Endothelial cell of umbilical vein (primary cell): ENCODE measurements around the gene OAS2. TPM values are rescaled to one million over a fixed set of nuclear protein-coding genes. Genes with fewer than 3 reads are reported as not detected.

ENCODE experiments used
- BruUV-seq: library from RNA; stranded (reverse); fragments of 400-500 nt; replicated peaks from 2 replicates; lab custom pipeline; 2021; lab: Mats Ljungman, UMichigan
- CTCF ChIA-PET: fragments of 300-600, 350-600 bp; sonication (Branson Sonifier 250); formaldehyde crosslinking; loops from one replicate; lab custom pipeline; 2021; ENCODE audit warnings: antibody characterized with exemption, inconsistent platforms; lab: Charles Lee
- POLR2A ChIA-PET: fragments of 300-600, 350-600 bp; sonication (Branson Sonifier 250); formaldehyde crosslinking; loops from one replicate; lab custom pipeline; 2021; ENCODE audit warnings: antibody characterized with exemption, inconsistent platforms; lab: Charles Lee
- DNase-seq: peaks from one replicate; pipeline ENCODE4 v3.0.0-alpha.2; 2011; ENCODE audit warnings: low read depth, low spot score
- FAIRE-seq: peaks from 2 replicates; lab custom pipeline; 2011; peaks lifted over from hg19 to GRCh38; lab: Jason Lieb, UNC
- H2AFZ ChIP-seq: 2 replicates; pipeline ENCODE4 v1.6.0; 2012; ENCODE audit warnings: low read depth, low read length, control low read depth, inconsistent platforms
- H3K27ac ChIP-seq: 2 replicates; pipeline ENCODE4 v1.5.1; 2011; ENCODE audit warnings: low read depth, mild to moderate bottlenecking, control low read depth, low read length, moderate library complexity; ENCODE audit not compliant: insufficient read depth
- H3K27me3 ChIP-seq, 2 experiments: 2 replicates each; pipeline versions ENCODE4 v1.6.0 to v1.6.1; 2011; ENCODE audit warnings: low read length in 2 of 2, mixed read lengths in 1 of 2; ENCODE audit not compliant: control insufficient read depth in 2 of 2, insufficient read depth in 2 of 2
- H3K36me3 ChIP-seq, 2 experiments: 2 replicates in 1 of 2; 3 replicates in 1 of 2; pipeline ENCODE4 v1.5.1; 2011; ENCODE audit warnings: low read length in 2 of 2, mild to moderate bottlenecking in 1 of 2, moderate library complexity in 1 of 2; ENCODE audit not compliant: control insufficient read depth in 2 of 2, insufficient read depth in 2 of 2; ENCODE audit errors: extremely low read depth in 1 of 2
- H3K4me1 ChIP-seq: 3 replicates; pipeline ENCODE4 v1.5.1; 2011; ENCODE audit warnings: mild to moderate bottlenecking, low read length; ENCODE audit not compliant: control insufficient read depth, insufficient read depth; ENCODE audit errors: extremely low read depth
- H3K4me2 ChIP-seq: 2 replicates; pipeline ENCODE4 v1.6.1; 2011; ENCODE audit warnings: low read length, control low read depth, mixed read lengths; ENCODE audit not compliant: insufficient read depth
- H3K4me3 ChIP-seq, 3 experiments: fragments of 200-600 bp in 1 of 3; sonication (generic), shearing (Covaris generic) in 1 of 3; replicated peaks in 1 of 3; 2 replicates each; pipeline ENCODE4 v1.5.1; 2011 to 2016; ENCODE audit warnings: control low read depth in 3 of 3, low read length in 3 of 3, mild to moderate bottlenecking in 2 of 3, inconsistent platforms in 1 of 3, low read depth in 1 of 3, moderate library complexity in 1 of 3; ENCODE audit not compliant: insufficient read depth in 1 of 3
- H3K79me2 ChIP-seq: 2 replicates; pipeline ENCODE4 v1.6.0; 2012; ENCODE audit warnings: low read length, inconsistent platforms; ENCODE audit not compliant: control insufficient read depth, insufficient read depth
- H3K9ac ChIP-seq: replicated peaks from 2 replicates; pipeline ENCODE3; 2011; ENCODE audit warnings: low read length, control low read depth; ENCODE audit not compliant: insufficient read depth; ENCODE audit errors: extremely low read depth
- H3K9me1 ChIP-seq: replicated peaks from 3 replicates; pipeline ENCODE4 v1.6.0; 2011; ENCODE audit warnings: mild to moderate bottlenecking, low read length; ENCODE audit not compliant: control insufficient read depth, insufficient read depth; ENCODE audit errors: extremely low read depth
- H3K9me3 ChIP-seq: replicated peaks from 2 replicates; pipeline ENCODE4 v1.5.1; 2012; ENCODE audit warnings: low read length, inconsistent platforms; ENCODE audit not compliant: control insufficient read depth, insufficient read depth
- H4K20me1 ChIP-seq: replicated peaks from 2 replicates; pipeline ENCODE3; 2011; ENCODE audit warnings: mild to moderate bottlenecking, low read length; ENCODE audit not compliant: control insufficient read depth, insufficient read depth; ENCODE audit errors: extremely low read depth
- EZH2 ChIP-seq: IDR thresholded peaks from 2 replicates; pipeline ENCODE4 v1.6.1; 2012; ENCODE audit warnings: borderline replicate concordance, low read depth, mild to moderate bottlenecking, moderate library complexity, low read length, inconsistent platforms; ENCODE audit not compliant: severe bottlenecking
- FOS ChIP-seq: IDR thresholded peaks from 2 replicates; pipeline ENCODE4 v1.6.1; 2011; ENCODE audit warnings: mild to moderate bottlenecking, low read length, moderate library complexity, borderline replicate concordance; ENCODE audit not compliant: insufficient read depth
- GATA2 ChIP-seq: IDR thresholded peaks from 2 replicates; pipeline ENCODE4 v1.7.0; 2011; ENCODE audit warnings: low read depth, mild to moderate bottlenecking, moderate library complexity, mixed read lengths, low read length; ENCODE audit not compliant: insufficient read length, insufficient read depth
- JUN ChIP-seq: IDR thresholded peaks from 2 replicates; pipeline ENCODE4 v1.6.1; 2011; ENCODE audit warnings: borderline replicate concordance, low read depth; ENCODE audit not compliant: insufficient read length, insufficient read depth
- MAX ChIP-seq: IDR thresholded peaks from 2 replicates; pipeline ENCODE4 v1.6.1; 2011; ENCODE audit not compliant: insufficient read depth, insufficient read length
- MYC ChIP-seq: IDR thresholded peaks from one replicate; pipeline ENCODE4 v1.6.1; 2011; ENCODE audit warnings: mild to moderate bottlenecking, low read depth, low read length
- POLR2A ChIP-seq: IDR thresholded peaks from 2 replicates; pipeline ENCODE4 v1.6.1; 2012; ENCODE audit warnings: low read depth, mild to moderate bottlenecking, control low read depth, low read length
- POLR2AphosphoS5 ChIP-seq: IDR thresholded peaks from 2 replicates; pipeline ENCODE4 v1.6.1; 2012; ENCODE audit warnings: low read depth, mild to moderate bottlenecking, control low read depth, low read length, moderate library complexity; ENCODE audit not compliant: insufficient read depth
- dilution Hi-C: fragments of 300-500 bp; cut with MboI; formaldehyde crosslinking; loops from one replicate; pipeline ENCODE4 v1.15.0; 2019; ENCODE audit warnings: low sequenced_read_pairs; ENCODE audit not compliant: extremely low pct_ligation_motif_present
- intact Hi-C: fragments of 100-400 bp; cut with micrococcal nuclease; formaldehyde crosslinking; loops from one replicate; pipeline ENCODE4 v1.10.0; 2022
- polyA plus RNA-seq, 4 experiments: library from polyadenylated mRNA; depleted of rRNA in 3 of 4; stranded (reverse) in 3 of 4; unstranded in 1 of 4; fragments of >200 nt; gene quantifications; 2 replicates each; pipeline versions ENCODE4 v1.2.1 to v1.2.3, GENCODE V29; 2011 to 2012; ENCODE audit warnings: missing spikeins in 1 of 4
- total RNA-seq: library from RNA; stranded (reverse); gene quantifications from 2 replicates; pipeline ENCODE4 v1.2.3, GENCODE V29; 2021
- TF ChIP-seq, protein P1 (sequence below), 2 donors: IDR thresholded peaks; 1 replicate in 1 of 2; 2 replicates in 1 of 2; pipeline ENCODE4 v1.5.1; 2011; ENCODE audit warnings: low read length in 2 of 2, mild to moderate bottlenecking in 2 of 2, moderate library complexity in 2 of 2, control low read depth in 1 of 2, inconsistent platforms in 1 of 2, low read depth in 1 of 2; ENCODE audit not compliant: insufficient read depth in 1 of 2; ENCODE audit errors: extremely low read depth in 1 of 2

The OAS2 gene
- total and polyA plus RNA-seq, 2 donors (not counting 3 experiments of a cell fraction or from before 2014, with no cell fraction given), result 1.3 to 3.1 TPM

- Histone ChIP-seq H3K4me2 (no peak overlapping the region), H3K9me1 (no peaks in the 10 kb centered on the region), H3K4me1 (peaks cover 16% of the 10 kb centered on the region), H3K4me3 (no peak overlapping the region), H3K36me3 (no peaks in the 10 kb centered on the region), H3K79me2 (no peaks in the 10 kb centered on the region), H4K20me1 (no peaks in the 10 kb centered on the region), H2AFZ (no peak overlapping the region), H3K27me3 (no peaks in the 10 kb centered on the region), H3K9ac (no peak overlapping the region), H3K9me3 (no peaks in the 10 kb centered on the region), H3K27ac (no peak overlapping the region)
- CTCF ChIA-PET, result interaction anchor here (0.8 to 3.0 kb wide), 2 partner anchors 19 to 24 kb away, joined by 3 to 16 read pairs; no protein-coding TSS in a partner anchor
- intact Hi-C loops (no loop called here), dilution Hi-C loops (no loop called here)
- DNase-seq, result no peak
- POLR2A ChIA-PET, result no interaction called here
- no peak for FAIRE-seq
- TF ChIP-seq POLR2A (no peak), EZH2 (no peak), FOS (no peak), POLR2AphosphoS5 (no peak), JUN (no peak), GATA2 (no peak), MAX (no peak), MYC (no peak)
- TF ChIP-seq, protein P1, sequence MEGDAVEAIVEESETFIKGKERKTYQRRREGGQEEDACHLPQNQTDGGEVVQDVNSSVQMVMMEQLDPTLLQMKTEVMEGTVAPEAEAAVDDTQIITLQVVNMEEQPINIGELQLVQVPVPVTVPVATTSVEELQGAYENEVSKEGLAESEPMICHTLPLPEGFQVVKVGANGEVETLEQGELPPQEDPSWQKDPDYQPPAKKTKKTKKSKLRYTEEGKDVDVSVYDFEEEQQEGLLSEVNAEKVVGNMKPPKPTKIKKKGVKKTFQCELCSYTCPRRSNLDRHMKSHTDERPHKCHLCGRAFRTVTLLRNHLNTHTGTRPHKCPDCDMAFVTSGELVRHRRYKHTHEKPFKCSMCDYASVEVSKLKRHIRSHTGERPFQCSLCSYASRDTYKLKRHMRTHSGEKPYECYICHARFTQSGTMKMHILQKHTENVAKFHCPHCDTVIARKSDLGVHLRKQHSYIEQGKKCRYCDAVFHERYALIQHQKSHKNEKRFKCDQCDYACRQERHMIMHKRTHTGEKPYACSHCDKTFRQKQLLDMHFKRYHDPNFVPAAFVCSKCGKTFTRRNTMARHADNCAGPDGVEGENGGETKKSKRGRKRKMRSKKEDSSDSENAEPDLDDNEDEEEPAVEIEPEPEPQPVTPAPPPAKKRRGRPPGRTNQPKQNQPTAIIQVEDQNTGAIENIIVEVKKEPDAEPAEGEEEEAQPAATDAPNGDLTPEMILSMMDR (IDR thresholded peaks at IDR 0.05; ENCODE audit: extremely low read depth in 1 of 2, insufficient read depth in 1 of 2, low read depth in 1 of 2, low read length in 2 of 2), result no peak
- BruUV-seq, result no TSS peak
These were observed 4.5 kb upstream of the OAS2 start for GRCh38 chr12:112973818-112974231.
